ENCODE measurements around the gene SLC25A13.
"Not testable (repeated sequence)": the region's sequence is repeated elsewhere in the genome, so short reads cannot be mapped to it uniquely, and the experiment has no call there.

SLC25A13 gene, protein sequence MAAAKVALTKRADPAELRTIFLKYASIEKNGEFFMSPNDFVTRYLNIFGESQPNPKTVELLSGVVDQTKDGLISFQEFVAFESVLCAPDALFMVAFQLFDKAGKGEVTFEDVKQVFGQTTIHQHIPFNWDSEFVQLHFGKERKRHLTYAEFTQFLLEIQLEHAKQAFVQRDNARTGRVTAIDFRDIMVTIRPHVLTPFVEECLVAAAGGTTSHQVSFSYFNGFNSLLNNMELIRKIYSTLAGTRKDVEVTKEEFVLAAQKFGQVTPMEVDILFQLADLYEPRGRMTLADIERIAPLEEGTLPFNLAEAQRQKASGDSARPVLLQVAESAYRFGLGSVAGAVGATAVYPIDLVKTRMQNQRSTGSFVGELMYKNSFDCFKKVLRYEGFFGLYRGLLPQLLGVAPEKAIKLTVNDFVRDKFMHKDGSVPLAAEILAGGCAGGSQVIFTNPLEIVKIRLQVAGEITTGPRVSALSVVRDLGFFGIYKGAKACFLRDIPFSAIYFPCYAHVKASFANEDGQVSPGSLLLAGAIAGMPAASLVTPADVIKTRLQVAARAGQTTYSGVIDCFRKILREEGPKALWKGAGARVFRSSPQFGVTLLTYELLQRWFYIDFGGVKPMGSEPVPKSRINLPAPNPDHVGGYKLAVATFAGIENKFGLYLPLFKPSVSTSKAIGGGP

GRCh38 chr7:96321658-96322372 lies at the start of gene SLC25A13:
TSS of gene SLC25A13 (minus strand) at chr7:96322098. CDS start at chr7:96321956, 142 bp downstream.
- FAIRE-seq, result no peak

DNA sequence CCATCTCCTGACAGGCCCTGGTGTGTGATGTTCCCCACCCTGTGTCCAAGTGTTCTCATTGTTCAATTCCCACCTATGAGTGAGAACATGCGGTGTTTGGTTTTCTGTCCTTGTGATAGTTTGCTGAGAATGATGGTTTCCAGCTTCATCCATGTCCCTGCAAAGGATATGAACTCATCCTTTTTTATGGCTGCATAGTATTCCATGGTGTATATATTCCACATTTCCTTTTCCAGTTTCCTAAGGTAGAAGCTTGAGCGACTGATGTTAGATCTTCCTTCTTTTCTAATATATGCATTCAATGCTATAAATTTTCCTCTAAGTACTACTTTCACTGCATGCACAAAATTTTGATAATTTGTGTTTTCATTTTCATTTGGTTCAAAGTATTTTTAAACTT lies 44.0 kb upstream of the SLC25A13 start:
- not testable (repeated sequence) for FAIRE-seq

- no peak for FAIRE-seq
These were observed 39.4 kb upstream of the SLC25A13 start for GRCh38 chr7:96361116-96361857.

DNA sequence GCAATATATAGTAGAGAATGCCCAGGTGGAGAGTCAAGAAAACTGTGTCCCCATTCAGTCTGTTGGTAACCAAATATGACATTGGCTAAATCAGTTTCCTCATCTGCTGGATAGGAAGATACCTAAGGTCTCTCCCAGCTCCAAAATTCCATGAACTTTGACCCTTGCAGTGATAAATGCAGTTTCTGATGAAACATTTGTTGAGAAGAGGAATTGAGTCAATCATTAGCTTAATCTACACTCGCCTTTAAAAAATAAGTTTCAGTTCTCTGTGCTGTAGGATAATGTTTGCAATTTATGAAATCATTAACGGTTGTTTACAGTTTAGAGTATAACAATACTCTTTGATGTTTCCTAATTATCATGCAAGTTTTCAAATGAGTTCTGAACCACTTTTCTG lies 38.0 kb upstream of the SLC25A13 start:
- no peak for FAIRE-seq

GRCh38 chr7:96358236-96358971 lies 36.5 kb upstream of the SLC25A13 start:
- not testable (repeated sequence) for FAIRE-seq

DNA sequence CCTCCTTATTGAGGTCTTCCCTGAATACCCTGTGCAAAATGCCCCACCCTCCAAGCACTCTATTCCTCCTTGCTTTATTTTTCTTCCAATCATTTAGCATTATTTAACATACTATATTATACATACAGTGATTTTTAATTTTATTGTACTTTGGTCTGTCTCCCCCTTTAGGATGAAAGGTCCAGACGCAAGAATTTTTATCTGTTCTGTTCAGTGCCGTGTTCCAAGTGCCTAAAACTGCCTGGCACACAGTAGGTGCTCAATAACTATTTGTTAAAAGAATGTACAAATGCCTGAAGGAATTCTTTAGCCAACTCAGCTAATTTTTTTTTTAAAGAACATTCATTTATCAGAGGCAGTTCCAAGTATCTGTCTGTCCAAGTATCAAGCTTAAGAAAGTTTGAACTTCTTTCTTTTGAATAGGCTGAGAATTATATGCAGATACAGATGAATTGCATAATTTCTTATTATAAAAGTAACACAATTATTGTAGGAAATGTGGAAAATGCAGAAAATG lies 34.1 kb upstream of the SLC25A13 start:
- no peak for FAIRE-seq

DNA sequence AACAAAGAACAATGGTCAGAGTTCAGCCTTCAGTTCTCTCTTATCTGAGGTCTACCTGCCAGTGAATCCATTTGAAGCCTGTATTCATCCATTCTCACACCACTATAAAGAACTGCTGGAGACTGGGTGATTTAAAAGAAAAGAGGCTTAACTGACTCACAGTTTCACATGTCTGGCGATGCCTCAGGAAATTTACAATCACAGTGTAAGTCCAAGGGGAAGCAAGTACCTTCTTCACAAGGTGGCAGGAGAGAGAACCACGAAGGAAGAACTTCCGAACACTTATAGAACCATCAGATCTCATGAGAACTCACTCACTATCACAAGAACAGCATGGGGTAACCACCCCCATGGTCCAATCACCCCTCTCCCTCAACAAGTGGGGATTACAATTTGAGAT lies 33.0 kb upstream of the SLC25A13 start:
- no peak for FAIRE-seq

GRCh38 chr7:96349572-96349971 lies 27.7 kb upstream of the SLC25A13 start:
- no peak for FAIRE-seq

- FAIRE-seq, result no peak
These were observed 25.6 kb upstream of the SLC25A13 start for GRCh38 chr7:96347471-96347870.

- no peak for FAIRE-seq
These were observed 24.5 kb upstream of the SLC25A13 start for GRCh38 chr7:96346293-96346953.

GRCh38 chr7:96344236-96344635 lies 22.3 kb upstream of the SLC25A13 start:
- no peak for FAIRE-seq

DNA sequence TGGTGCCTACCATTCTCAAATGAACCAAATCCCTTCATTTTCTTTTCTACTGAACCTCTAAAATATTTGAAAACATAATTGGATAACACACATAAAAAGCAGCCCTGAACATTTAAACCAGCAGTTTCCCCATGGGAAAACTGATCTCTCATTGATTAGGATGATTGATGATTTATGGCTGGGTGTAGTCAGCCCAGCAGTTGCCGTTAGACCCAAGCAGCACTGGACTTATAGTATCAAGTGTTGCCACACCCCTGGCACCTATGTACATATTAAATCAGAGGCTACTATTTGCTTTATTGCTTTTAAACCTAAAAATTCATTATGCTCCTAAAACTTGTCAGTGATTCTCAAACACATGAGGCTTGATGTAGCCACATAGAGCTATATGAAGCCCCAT lies 20.2 kb upstream of the SLC25A13 start:
- FAIRE-seq, result no peak

DNA sequence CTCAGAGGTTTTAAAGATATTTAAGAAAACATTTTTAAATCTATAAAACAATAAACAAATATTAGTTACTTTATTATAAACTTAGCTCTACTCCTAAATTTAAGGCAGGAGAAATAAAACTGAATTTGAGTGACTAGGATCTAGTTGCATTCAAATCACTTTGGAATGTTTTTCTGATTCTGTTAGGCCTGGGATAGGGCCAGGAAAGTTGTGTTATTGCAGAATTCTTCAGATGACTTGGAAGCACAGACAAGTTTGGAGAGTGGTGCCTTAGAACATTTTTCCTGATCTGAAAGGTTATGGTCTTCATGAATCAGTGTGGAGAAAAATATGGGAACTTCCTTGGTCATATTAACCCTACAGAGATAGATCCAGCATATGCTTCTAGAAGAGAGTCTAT lies 15.6 kb upstream of the SLC25A13 start:
- FAIRE-seq, result no peak

DNA sequence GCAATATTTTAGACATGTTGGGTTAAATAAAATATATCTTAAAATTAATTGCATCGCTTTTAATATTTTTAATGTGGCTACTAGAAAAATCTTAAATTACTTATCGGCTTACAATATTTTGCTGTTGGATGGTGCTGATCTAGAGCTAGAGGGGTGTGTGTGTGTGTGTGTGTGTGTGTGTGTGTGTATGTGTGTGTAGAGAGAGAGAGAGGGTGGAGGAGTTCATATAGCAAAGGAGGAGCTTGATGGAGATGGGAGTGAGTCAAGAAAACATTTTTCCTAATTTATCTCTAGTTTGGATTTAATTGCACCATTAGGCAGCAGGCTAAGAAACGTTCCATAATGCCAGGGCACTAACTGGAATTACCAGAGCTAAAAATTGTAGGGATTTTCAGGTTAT lies 10.4 kb upstream of the SLC25A13 start:
- FAIRE-seq, result no peak

DNA sequence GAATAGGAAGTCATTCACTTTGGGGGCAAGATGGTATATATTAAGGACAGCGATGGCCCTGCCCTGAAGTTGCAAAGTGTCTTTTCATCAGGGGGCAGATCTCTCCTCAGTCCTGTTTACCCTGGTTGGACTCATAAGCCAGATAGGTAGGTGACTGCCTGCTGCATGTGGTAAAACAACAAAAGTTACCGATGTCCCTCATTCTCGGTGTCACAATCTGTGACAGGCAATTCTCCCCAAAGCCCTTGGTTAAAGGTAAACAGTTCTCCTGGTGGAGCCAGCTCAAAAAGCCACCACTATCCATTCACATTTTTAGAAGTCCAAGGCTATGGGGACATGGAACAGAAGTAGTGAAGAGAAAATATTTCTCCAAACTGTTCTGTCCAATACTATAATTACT lies 9.9 kb upstream of the SLC25A13 start:
- no peak for FAIRE-seq

DNA sequence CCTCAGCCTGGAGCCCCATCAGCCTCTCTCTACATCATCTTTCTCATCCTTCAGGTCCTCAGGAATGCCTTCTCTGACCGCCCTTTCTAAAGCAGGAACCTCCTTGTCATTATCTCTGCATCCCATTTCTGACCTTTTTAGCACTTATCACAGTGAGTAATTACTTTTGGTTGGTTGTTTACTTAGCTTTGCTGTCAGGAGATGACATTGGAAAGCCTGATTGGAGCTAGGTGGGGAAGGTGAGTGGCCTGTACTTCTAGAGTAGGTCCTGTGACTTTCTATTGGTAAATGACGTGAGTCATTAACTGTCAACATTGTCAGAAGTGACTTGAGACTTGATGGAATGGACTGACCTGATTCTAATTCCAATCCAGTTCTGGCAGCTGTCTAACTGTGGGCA lies 9.3 kb upstream of the SLC25A13 start:
- FAIRE-seq, result no peak

GRCh38 chr7:96330193-96330592 lies 8.3 kb upstream of the SLC25A13 start:
- FAIRE-seq, result no peak

DNA sequence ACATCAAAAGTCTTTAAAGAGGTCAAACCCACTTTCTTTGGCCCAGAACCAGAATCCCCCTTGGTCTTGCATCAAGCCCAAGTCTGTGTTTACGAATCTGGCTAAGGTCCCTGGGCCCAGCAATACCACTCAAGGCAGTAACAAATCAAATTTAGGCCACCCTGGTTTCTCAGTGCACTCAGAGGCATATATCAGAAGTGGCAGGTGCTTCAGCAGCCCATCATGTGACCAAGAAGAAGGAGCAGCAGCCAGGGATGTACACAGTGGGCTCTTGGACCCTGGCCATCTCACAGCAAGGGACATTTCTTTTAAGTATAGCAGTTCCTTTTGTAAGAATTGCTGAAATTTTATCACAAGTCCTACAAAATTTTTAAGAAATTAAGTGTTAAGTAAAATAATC lies 7.3 kb upstream of the SLC25A13 start:
- no peak for FAIRE-seq

GRCh38 chr7:96328016-96328415 lies 6.1 kb upstream of the SLC25A13 start:
- no peak for FAIRE-seq

GRCh38 chr7:96327429-96327828 lies 5.5 kb upstream of the SLC25A13 start:
- no peak for FAIRE-seq

- not testable (repeated sequence) for FAIRE-seq
These were observed 4.9 kb upstream of the SLC25A13 start for GRCh38 chr7:96326752-96327151.

Data from colon (tissue), 2 donors.